AG08395 (cell line): ENCODE measurements around the gene CAMK2G.

ENCODE experiments used
- DNase-seq: peaks from one replicate; pipeline ENCODE4 v3.0.0; 2012; ENCODE audit warnings: mixed read lengths, low spot score

The CAMK2G gene

DNA sequence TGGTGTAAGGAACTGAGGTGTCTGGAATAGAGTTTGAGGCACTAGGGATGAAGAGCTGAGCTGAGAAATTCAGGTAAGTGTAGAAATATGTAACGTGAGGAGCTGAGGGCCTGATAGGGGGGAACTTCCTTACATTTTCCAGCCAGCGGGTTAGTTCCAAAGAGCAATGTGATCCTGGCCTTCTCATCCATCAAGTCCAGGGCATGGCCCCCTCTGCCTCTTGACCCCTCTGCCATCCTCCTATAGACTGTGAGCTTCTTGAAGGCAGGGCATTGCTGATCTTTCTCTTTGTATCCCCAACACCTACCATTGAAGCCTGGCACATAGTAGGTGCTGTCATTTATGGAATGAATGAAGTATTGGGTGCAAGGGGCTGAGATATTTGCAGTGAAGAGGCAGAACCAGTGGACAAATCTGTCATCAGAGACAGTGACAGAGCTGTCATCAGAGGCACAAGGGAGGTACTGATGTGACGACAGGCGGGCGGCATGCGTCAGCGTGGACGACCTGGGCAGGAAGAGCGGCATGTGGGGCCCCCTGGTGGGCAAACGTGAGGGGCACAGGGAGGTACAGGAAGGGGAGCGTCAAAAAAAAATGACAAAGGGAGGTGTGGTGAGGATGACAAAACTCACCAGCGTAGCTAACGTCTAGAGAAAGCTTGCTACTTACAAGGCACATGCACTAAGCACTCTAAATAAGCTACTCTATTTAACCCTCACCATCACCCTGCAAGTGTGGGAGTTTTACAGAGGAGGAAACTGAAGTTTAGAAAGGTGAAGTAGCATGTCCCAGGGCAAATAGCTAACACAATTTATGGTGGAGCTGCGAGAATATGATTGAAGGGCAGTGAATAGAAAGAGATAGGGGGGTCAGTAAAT, 5.2 kb upstream of the CAMK2G start:
- peak; percentile 80 for DNase-seq

DNA sequence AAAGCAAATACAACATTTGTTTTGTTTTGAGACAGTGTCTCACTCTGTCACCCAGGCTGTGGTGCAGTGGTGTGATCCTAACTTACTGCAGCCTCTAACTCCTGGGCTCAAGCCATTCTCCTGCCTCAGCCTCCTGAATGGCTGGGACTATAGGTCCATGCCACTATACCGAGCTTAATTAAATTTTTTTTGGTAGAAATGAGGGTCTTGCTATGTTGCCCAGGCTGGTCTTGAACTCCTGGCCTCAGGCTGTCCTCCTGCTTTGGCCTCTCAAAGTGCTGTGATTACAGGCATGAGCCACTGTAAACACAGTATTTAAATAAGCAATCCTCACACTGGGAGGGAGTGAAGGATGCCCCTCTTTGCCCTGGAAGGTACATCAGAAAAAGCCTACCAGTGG, 4.0 kb upstream of the CAMK2G start:
- no peak for DNase-seq

DNA sequence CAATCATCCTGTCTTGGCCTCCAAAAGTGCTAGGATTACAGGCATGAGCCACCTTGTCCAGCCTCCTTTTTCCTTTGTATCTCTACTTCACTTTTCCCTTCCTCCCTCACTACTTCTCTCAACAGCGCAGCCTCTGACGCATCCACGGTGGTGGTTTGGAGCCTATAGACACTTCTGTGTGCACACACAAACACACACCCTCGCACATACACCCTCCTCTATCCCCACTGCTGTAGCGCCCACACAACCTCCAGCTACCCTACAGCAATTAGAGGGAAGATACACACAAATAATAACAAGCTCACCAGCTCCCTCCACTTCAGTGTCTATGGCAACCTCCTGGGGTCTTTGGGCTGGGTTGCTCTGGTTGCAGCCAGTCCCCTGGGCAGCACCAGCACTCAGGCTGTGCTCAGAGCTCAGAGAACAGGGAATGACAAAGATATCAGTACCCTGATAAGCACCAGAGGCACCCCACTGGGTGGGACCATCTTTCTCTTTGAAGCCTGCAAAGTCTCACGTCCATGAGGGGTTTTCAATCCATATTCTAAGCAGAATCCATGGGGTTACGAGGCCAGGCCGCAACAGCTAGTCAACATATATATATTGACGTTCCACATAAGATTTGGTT, 3.3 kb upstream of the CAMK2G start:
- DNase-seq: no peak

DNA sequence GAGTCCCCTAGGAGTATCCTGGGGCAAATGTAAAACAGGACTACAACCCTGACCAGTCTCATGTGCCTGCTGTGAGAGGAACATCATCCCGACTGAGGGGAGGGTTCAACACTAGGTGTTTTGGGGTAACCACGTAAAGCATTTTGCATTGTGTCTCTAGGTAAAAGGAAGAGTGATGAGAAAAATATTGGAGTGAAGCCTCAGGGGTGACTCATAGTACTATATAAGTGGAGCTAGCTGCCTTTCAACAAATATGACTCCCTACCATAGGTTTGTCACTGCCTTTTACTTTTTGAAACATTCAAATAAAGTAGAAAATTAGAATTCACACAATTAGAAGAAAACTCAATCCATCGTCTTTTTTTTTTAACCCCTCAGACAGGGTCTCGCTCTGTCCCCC, 2.6 kb upstream of the CAMK2G start:
- peak; percentile 45 for DNase-seq

DNA sequence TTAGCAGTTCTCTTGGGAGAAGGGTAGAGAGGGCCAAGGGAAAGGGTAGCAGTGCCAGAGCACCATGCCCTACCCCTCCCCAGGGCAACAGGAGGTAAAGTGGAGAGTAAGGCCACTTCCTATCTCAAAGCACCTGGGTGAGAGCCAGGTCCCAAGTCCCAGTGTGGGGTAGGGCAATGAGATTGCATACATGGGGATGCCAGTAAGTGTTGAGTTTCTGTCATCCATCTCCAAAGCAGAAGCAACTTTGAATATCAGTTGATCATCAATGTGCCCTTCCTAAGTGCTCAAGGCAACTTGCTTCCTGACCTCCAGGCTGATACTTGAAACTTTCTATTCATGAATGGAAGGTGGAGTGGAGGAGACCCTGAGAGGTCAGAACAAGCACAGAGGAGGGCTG, 2.2 kb upstream of the CAMK2G start:
- no peak for DNase-seq

DNA sequence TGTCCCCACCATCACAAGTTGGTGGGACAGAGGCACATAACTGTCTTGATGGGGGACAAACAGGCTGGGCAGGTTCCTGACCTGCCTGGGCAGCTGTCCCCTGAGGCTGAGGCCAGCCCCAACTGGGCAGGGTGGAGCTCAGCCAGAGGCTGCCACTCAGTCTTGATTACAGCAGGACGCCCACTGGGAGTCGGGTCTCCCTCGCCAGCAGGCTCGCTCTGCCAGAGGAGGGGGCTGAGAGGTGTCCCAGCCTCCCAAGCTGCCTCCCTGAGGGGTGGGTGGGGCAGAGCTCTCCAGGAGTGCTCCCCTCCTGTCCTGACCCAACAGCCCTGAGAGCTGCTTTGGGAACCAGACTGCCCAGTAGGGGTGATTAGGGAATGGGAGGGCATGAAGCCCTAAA, 1.8 kb upstream of the CAMK2G start:
- no peak for DNase-seq

DNA sequence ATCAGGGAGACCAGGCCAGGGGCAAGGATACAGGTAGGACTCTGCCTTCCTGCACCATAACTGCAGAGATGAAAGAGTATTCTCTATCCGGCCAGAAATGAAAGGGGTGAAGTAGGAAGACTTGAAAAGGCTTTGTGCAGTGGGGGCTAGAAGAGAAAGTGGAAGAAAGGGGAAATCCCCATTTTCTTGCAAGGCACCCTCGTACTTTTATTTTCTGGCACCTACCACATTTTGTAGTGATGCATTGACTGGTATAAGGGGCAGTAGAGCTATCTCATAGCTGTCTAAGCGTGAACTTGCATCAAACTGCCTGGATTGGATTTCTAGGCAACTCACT, 752 bp upstream of the CAMK2G start:
- DNase-seq: no peak

DNA sequence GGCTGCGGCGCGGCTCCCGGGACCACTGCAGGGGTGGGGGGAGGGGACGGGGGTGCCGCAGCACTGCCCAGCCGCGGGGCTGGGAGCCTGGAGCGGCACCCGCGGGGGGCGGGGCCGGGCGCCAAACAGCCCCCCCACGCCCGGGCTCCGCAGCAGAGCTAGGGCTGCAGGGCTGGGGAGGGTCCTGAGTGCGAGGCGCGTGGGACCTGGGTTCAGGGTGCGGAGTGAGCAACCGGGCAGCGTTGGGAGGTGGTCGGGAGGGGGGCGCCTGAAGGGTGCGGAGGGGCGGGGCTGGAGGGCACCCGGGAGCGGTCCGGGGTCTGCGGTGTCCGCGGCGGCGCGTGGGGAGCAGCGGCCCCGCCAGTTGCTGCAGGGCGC, 528 bp downstream of the CAMK2G start:
- DNase-seq: no peak

DNA sequence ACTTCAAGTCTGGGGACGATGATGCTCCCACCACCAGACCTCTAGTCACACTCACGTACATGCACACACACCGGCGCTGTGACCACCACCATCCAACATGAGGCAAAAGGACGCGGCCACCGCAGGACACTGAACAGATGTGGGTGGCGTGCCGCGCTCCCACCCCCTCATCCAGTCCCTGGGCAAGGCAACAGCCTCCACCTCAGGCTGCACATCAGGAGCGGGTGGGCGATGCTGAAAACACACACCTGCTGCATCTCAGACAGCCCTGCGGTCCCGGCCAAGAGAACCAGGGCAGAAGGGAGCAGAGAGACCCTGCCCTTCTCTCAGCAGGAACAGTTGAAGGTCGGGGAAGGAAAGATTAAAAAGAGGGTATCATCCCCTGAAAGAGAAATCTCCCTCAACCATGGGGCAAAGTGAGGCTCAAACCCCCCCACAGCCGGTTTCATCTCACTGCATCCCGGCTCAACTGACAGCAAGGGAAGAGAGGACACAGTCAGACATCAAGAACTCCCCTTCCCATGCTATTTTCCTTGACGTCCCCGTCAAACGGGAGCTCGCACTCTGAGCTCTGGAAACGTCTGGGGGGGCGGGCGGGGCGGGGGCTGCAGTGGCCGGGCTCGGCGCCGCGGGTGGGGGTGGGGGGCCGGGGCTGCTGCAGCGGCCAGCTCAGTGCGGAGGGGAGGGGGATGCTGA, 1.1 kb downstream of the CAMK2G start:
- no peak for DNase-seq

DNA sequence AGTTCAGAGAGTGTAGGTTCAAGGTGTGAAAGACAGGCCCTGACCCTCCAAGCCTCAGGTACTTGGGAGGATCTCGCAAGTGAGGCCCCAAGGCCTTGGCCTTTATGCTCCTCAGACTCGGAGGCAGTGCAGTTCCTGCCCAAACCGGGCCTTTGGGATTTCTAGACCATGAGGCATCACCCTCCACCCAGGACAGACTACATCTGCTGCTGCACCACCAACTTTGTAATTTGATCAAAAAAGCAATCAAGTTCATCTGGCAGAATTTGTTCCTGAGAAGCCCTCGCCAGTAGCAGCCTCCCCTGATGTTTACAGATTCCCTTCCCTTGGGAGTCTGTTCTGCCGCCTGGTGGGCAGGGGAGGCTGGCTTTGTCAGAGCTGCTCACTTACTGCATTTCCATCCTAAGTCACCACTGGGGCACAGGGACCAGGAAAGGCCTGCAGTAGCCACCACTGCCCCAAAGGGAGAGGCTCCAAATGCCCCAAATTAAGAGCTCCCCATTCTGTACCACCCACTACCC, 2.1 kb downstream of the CAMK2G start:
- peak; percentile 60 for DNase-seq

DNA sequence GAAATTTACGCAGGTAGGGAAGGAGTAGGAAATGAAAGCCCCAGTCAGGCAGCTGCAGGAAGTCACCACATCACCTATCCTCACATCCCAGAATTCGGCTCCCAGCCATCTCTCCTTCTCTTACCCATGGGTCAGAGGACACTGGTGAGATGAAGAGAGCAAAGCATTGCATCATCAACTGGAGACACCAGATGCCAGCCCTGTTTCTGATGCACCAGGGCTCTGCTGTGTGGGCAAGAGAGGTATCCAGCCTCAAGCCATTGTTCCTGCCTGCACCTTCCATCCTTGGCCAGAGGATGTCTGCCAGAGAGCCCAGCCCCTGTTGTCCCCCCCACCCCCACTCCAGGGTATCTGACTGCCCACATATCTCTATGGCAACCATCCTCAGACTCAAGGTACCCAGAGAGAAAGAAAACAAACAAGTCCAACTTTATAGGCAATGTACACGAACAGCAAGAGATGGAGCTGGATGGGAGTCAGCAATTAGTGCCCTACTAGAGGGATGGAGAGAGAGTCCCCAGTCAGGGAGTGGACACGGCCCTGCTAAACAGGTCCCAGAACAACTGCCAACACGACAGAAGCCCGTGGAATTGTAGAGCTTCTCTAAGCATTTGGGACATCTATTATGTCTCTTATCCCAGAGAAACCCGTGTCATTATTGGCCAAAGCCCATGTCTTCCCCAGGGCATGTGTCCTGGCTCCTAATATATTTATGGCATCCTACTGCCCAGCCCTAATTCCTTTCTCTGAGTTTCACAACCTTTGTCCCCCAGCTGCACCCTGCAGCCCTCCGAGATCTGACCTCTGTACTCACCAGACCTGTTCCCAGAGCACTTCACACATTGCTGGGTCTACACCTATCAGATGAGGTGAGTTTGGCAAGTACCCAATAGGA, 2.8 kb downstream of the CAMK2G start:
- no peak for DNase-seq

DNA sequence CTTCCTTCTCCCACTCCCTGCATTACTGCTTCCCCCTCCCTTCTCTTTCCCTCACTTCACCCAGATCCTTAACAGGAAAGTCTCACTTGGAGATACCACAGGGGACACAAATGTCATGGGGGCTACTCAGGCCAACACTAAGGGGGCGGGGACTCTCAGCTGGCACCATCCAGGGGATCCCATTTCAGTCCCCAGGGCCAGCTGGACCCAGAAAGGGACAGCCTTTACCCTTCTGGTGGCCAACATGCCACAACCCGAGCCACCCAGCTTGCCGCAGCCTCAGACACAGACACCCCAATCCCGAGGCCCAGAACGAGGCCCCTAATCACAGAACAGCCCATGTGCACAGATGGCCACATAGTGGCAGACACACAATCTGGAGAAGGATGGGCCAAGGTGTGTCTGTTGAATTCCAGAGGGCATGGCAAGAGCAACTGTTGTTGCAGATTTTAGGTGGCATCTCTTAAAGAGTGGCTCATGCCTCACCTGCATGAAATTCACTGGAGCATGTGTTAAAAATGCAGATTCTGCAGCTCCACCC, 5.6 kb downstream of the CAMK2G start:
- no peak for DNase-seq

DNA sequence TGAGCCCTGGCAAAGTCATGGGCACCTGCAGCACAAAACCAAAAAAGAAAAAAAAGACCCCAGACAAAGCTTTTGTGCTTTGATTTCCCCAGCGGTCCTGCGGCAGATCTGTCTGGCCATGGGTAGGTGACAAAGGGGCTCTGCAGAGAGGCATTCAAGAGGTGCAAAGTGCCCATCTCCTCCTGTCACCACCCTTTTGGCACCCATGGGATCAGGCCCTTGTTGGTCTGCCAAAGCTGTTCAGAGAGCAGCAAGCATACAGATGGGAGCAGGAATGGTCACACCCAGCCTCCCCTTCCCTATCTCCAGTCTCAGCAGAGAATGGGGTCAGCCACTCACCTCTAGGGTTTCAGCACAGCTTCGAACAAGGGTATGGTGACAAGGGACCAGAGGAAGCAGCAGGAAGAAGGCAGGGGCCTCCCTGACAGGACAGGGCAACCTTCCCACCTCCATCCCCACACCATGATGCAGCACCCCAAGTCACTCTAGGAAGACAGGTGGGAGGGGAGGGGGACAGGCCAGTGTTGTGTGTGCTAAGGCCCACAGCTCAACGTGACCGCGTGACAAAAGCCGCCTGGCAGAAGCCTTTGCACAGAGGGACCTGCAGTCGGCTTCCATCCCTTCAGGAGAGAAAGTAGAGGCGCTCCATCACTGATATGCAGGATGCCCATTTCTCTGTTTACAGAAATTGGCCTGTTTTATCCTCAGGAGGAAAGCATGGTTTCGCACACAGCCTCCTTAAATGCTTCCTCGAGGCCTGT, 6.3 kb downstream of the CAMK2G start:
- no peak for DNase-seq

DNA sequence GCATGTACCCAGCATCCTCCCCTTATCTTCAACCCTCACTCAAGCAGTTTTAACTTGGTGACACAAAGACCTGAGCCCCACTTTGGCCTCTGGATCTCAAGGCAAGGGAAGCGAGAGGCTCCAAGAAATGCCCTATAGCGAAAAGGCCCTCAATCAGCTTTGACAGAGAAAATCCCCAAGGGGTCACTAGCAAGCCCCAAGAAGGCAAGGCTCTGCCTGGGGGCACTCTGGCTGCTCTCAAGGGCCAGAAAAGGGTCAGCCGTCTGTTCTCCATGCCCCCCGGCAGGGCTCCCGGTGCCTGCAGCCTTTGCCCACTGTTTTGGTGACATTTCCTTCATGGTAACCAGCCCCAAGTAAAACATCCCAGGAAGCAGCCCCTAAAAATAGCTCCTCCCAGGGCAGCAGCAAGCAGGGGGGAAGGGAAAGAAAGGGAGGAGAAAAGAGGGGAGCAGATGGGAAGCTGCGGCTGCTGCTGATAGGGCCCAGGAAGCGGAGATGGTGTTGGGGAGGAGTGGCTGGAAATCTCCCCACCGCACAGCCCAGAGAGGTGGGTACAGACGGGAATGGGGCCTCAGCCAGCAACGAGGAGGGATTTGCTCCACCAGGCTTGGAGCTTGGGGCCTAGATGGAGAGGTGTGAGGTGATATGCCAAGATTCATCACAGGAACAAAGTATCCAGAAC, 7.1 kb downstream of the CAMK2G start:
- no peak for DNase-seq

DNA sequence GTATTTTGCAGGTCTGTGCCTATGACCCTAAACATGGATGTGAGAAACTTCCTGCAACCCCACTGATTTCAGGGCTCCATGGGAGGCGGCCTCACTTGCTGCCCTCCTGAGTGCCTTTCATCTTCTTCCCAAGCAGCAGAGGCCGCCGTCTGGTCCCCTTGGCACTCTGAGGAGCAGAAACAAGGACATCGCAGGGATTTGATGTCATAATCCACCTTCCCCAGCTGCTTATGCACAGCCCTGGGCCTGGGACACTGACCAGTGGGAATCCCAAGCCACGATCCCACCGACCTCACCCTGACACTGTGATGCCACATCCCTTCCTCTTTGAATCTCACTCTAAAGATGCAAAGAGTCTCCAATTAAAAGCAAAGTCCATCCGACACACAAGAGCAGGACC, 7.7 kb downstream of the CAMK2G start:
- no peak for DNase-seq

DNA sequence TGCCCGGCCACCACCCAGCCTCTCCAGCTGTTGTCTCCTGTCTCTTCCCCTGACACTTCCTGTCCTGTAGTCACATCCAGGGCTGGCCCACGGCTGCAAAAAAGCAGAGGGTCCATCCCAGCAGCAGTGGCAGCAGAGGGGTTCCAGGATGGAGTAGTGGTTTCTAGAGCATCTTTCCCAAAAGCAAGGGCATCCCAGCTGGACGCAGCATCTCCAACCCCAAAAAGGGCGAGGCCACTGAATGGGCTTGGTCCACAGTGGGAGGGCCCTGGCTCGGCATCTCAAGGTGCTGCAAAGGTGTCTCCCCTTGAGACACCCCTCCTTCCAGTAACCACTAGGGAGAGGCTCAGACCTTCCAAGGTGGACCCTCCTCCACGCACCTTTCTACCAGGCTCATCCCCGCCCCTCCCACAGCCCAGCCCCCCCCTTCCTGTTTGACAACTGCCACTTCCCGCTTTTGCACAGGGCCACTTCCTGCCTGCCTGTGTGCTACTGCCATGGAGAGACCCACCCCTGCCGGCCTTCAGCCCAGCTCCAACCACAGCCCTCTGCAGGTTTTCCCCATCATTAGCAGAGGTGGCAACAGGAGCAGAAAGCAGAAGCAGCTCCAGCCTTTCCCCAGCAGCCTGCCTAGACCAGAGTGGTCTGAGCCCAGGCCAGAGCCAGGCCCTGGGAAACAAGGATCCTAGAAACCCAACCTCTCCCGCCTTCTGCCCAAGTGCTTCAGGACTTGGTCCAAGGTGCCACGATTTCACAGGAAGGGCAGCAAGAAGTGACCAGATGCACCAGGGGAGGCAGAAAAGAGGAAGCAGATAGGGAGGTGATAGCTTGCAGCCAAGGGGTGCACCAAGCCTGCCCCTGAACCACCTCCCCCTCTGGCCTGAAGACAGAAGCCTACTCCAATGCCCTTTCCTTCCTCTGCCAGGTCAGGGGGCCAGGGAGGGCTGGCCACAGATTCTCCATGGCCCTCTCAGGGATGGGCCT, 8.6 kb downstream of the CAMK2G start:
- DNase-seq: no peak

DNA sequence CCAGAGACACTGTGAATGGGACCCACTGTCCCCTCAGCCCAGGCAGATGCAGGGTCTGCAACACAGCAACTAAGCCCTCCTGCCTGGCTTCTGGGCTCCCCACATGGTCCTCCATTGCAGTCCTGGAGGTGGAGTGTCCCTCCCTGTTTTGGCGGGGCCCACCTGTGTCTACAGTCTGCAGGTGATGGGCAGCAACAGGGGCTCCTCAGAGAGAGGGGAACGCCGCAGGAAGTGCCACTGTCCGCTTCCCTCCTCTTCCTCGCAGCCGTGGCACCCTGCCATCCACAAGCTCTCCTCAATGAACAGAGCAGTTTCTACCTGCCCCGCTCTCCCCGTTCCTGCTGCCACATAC, 9.3 kb downstream of the CAMK2G start:
- no peak for DNase-seq

DNA sequence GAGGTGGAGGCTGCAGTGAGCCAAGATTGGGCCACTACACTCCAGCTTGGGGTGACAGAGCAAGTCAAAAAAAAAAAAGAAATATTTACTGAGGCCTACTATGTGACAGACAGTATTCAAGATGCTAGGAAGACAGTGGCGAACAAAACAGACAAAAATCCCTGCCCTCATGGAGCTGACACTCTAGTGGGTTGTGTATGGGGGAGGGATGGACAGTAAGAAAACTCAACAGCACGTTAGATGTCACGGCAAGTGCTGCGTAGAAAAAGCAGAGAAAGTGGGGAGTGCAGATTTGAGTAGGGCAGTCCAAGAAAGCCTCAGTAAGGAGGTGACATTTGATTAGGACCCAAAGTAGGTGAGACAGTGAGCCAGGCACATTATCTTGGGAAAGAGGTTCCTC, 10.1 kb downstream of the CAMK2G start:
- no peak for DNase-seq
